Tibial artery (tissue), 4 donors: Measurements from ENCODE around the gene TCEAL5.
"Not testable (repeated sequence)": the region's sequence is repeated elsewhere in the genome, so short reads cannot be mapped to it uniquely, and the experiment has no call there.

ENCODE experiments used
- DNase-seq, 2 donors: peaks; one replicate each; pipeline ENCODE4 v3.0.0-alpha.2; 2019
- H3K27ac ChIP-seq, 2 donors: fragments of 200-600 bp; sonication (generic) in 1 of 2; 1 replicate in 1 of 2; 2 replicates in 1 of 2; pipeline ENCODE4 v1.5.1; 2018 to 2019; ENCODE audit warnings: mild to moderate bottlenecking in 1 of 2
- H3K27me3 ChIP-seq, 2 donors: fragments of 200-600 bp; sonication (generic) in 1 of 2; one replicate each; pipeline versions ENCODE4 v1.5.1 to v1.6.0; 2016 to 2019
- H3K36me3 ChIP-seq, 3 donors: fragments of 200-600 bp; sonication (generic) in 2 of 3; one replicate each; pipeline ENCODE4 v1.5.1; 2016 to 2019; ENCODE audit warnings: mild to moderate bottlenecking in 2 of 3
- H3K4me1 ChIP-seq, 4 donors: fragments of 200-600 bp; sonication (generic) in 2 of 4; 1 replicate in 3 of 4; 2 replicates in 1 of 4; pipeline ENCODE4 v1.5.1; 2016 to 2019
- H3K4me3 ChIP-seq, 2 donors: fragments of 200-600 bp; sonication (generic) in 1 of 2; 1 replicate in 1 of 2; 2 replicates in 1 of 2; pipeline ENCODE4 v1.5.1; 2018 to 2019; ENCODE audit warnings: mild to moderate bottlenecking in 2 of 2
- H3K9me3 ChIP-seq, 3 donors: fragments of 200-600 bp; sonication (generic) in 1 of 3; one replicate each; pipeline ENCODE4 v1.5.1; 2016 to 2019
- intact Hi-C: fragments of 100-400 bp; cut with DNase I; formaldehyde crosslinking; loops from one replicate; pipeline ENCODE4 v1.15.0; 2023; ENCODE audit warnings: low total_unique reads
- TF ChIP-seq, protein P1 (sequence below), 2 experiments: fragments of 200-600 bp in 1 of 2; fragments of 450-650 bp in 1 of 2; IDR thresholded peaks; one replicate each; pipeline ENCODE4 v1.5.1; 2017 to 2019; ENCODE audit warnings: antibody characterized with exemption in 2 of 2, mild to moderate bottlenecking in 1 of 2, moderate library complexity in 1 of 2

Gene TCEAL5

DNA sequence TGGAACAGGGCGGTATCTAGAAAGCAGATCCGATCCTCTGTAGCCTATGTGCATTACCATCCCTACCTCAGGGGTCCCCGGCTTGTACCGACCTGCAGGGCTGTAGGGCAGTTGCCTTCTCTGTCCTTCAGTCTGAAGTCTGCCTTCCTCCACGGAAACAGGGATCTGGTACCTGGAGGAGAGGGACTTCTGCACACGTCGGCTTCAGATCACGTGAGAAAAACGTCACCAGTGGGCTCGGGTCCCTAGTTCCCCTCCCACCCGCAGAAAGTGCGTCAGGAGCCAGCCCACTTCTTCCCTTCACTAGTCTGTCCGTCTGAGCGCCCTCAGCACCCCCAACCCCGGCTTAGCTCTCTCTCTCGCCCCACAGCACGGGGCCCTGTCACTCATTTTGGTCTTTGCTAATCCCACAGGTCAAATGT lies at the start of gene TCEAL5:
TSS of gene TCEAL5 (minus strand) at position 170 of the 422 bp plus-strand sequence. CDS start 2,187 bp downstream, outside the sequence.
- H3K27ac ChIP-seq = no peak within 1 kb of the TSS
- H3K27me3 ChIP-seq = no peaks in the 10 kb centered on the region
- TF ChIP-seq, protein P1, sequence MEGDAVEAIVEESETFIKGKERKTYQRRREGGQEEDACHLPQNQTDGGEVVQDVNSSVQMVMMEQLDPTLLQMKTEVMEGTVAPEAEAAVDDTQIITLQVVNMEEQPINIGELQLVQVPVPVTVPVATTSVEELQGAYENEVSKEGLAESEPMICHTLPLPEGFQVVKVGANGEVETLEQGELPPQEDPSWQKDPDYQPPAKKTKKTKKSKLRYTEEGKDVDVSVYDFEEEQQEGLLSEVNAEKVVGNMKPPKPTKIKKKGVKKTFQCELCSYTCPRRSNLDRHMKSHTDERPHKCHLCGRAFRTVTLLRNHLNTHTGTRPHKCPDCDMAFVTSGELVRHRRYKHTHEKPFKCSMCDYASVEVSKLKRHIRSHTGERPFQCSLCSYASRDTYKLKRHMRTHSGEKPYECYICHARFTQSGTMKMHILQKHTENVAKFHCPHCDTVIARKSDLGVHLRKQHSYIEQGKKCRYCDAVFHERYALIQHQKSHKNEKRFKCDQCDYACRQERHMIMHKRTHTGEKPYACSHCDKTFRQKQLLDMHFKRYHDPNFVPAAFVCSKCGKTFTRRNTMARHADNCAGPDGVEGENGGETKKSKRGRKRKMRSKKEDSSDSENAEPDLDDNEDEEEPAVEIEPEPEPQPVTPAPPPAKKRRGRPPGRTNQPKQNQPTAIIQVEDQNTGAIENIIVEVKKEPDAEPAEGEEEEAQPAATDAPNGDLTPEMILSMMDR (IDR thresholded peaks at IDR 0.05) = no peak
- intact Hi-C loops = no loop called here
- H3K4me1 ChIP-seq = peaks cover 0 to 6% (median 3%) of the 10 kb centered on the region in 4 donors
- peak within 1 kb of the TSS; percentile 14 to 33 for H3K4me3 ChIP-seq
- no peak for DNase-seq
- no peaks in the 10 kb centered on the region for H3K9me3 ChIP-seq
- H3K36me3 ChIP-seq = no peaks in the 10 kb centered on the region

- no peak overlapping the region for H3K27ac ChIP-seq
- no peaks in the 10 kb centered on the region for H3K36me3 ChIP-seq
- TF ChIP-seq, protein P1 (IDR thresholded peaks at IDR 0.05) = no peak
- peaks cover 0 to 8% (median 4%) of the 10 kb centered on the region in 4 donors for H3K4me1 ChIP-seq
- intact Hi-C loops = no loop called here
- no peak overlapping the region for H3K4me3 ChIP-seq
- H3K9me3 ChIP-seq = no peaks in the 10 kb centered on the region
- H3K27me3 ChIP-seq = peaks cover 0 to 9% of the 10 kb centered on the region in 2 donors
- DNase-seq = no peak
Observed at GRCh38 chrX:103311399-103311780, 34.8 kb upstream of the TCEAL5 start.

- Histone ChIP-seq H3K27ac (no peak within 1 kb of the TSS), H3K27me3 (peaks cover 0 to 9% of the 10 kb centered on the region in 2 donors), H3K4me1 (peaks cover 0 to 8% (median 4%) of the 10 kb centered on the region in 4 donors), H3K9me3 (no peaks in the 10 kb centered on the region), H3K4me3 (peak within 1 kb of the TSS; percentile 40 to 55), H3K36me3 (no peaks in the 10 kb centered on the region)
- intact Hi-C loops = no loop called here
- DNase-seq = peak; percentile 29 to 66
- TF ChIP-seq, protein P1 (IDR thresholded peaks at IDR 0.05) = no peak
Observed at GRCh38 chrX:103310555-103311398, 34.2 kb upstream of the TCEAL5 start, which contains the start of gene BEX2. Gene BEX2, minus strand, starts transcription at chrX:103310990. Its CDS starts 1,014 bp downstream, at chrX:103309976.

DNA sequence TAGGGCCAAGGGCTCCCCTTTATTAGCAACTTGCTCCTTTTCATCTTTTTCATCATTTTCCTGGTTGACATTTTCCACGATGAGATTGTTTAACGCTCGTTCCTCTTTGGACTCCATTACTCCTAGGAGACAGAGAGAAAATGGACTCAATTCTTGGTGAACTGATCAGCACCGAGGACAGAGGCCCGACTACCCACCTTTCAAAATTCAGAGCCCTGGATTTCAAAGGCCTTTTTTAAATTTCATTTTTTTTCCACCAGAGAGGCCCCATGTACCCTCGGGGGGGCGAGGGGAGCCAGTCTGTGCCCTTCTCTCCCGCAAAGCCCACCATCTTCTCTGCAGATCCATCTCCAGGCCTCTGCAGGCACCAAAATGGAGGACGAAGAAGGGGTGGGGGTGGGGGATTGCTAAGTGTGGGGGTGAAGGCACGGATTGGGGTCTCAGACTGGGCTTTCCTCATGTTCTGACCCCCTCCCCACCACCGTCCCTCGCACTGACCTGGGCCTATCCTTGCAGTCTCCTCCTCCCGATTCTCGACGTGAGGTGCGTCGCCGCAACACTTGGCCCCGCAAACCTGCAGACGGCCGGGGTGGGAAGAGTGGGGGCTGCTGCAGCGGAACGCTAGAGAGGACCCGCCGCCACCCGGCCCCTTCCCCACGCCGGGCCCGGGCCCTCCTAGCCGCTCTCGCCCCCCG lies 33.5 kb upstream of the TCEAL5 start:
- no peak overlapping the region for H3K27ac ChIP-seq
- TF ChIP-seq, protein P1 (IDR thresholded peaks at IDR 0.05) = no peak
- peak overlapping the region; percentile 40 to 55 for H3K4me3 ChIP-seq
- peaks cover 0 to 8% (median 4%) of the 10 kb centered on the region in 4 donors for H3K4me1 ChIP-seq
- DNase-seq = no peak
- intact Hi-C loops = no loop called here
- no peaks in the 10 kb centered on the region for H3K9me3 ChIP-seq
- H3K36me3 ChIP-seq = no peaks in the 10 kb centered on the region
- H3K27me3 ChIP-seq = peaks cover 0 to 9% of the 10 kb centered on the region in 2 donors

GRCh38 chrX:103305666-103306065 lies 29.1 kb upstream of the TCEAL5 start:
- H3K27ac ChIP-seq, H3K9me3 ChIP-seq, H3K27me3 ChIP-seq, H3K4me3 ChIP-seq, H3K36me3 ChIP-seq, H3K4me1 ChIP-seq, intact Hi-C loops, DNase-seq: not testable (repeated sequence)

DNA sequence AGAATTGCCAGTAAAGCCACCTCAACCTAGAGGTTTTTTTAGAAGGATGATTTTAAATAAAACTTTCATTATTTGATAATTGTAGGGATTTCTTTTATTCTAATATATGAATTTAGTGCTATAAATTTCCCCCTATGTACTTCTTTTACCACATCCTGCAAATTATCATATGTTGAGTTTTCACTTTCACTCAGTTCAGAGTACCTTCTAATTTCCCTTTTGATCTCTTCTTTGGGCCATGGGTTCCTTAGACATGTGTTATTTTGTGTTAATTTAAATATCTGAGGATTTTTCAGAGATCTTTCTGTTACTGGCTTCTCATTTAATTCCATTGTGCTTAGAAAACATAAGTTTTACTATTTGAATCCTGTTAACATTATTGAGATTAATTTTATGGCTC lies 28.2 kb upstream of the TCEAL5 start:
- Histone ChIP-seq H3K4me3 (no peak overlapping the region), H3K4me1 (no peaks in the 10 kb centered on the region), H3K27ac (no peak overlapping the region), H3K36me3 (no peaks in the 10 kb centered on the region), H3K9me3 (no peaks in the 10 kb centered on the region), H3K27me3 (no peaks in the 10 kb centered on the region)
- DNase-seq = no peak
- intact Hi-C loops = no loop called here
- TF ChIP-seq, protein P1 (IDR thresholded peaks at IDR 0.05) = no peak
